ENCODE measurements around the gene RAP1GAP2. TPM values are rescaled to one million over a fixed set of nuclear protein-coding genes. Genes with fewer than 3 reads are reported as not detected.
"Not testable (repeated sequence)": the region's sequence is repeated elsewhere in the genome, so short reads cannot be mapped to it uniquely, and the experiment has no call there.

RAP1GAP2 gene
- total and polyA plus RNA-seq, 7 donors: 0.25 to 2.0 (median 0.84) TPM

DNA sequence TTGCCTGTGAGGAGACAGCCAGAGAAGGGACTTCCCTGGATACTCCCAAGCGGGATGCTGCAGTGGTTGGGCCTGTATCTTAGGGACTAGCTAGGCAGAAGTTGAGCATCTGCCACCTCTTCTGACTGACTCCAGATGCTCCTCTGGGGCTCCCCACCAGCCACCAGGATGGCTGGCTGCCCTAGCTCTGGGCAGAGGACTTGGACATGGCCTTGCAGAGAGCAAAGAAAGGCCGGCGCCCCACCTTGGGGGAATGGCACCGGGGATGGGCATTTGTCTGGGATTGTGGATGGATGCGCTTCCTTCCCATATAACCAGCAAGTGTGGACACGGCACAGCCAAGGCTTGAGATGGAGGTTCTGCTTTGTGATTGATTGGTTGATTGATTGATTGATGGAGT, 198.2 kb downstream of the RAP1GAP2 start:
- no peak overlapping the region for H3K27ac ChIP-seq
- H3K4me3 ChIP-seq: no peak overlapping the region
- TF ChIP-seq, protein P1, sequence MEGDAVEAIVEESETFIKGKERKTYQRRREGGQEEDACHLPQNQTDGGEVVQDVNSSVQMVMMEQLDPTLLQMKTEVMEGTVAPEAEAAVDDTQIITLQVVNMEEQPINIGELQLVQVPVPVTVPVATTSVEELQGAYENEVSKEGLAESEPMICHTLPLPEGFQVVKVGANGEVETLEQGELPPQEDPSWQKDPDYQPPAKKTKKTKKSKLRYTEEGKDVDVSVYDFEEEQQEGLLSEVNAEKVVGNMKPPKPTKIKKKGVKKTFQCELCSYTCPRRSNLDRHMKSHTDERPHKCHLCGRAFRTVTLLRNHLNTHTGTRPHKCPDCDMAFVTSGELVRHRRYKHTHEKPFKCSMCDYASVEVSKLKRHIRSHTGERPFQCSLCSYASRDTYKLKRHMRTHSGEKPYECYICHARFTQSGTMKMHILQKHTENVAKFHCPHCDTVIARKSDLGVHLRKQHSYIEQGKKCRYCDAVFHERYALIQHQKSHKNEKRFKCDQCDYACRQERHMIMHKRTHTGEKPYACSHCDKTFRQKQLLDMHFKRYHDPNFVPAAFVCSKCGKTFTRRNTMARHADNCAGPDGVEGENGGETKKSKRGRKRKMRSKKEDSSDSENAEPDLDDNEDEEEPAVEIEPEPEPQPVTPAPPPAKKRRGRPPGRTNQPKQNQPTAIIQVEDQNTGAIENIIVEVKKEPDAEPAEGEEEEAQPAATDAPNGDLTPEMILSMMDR (IDR thresholded peaks at IDR 0.05): no peak
- 91 to 98% (median 92%) methylated on average over 6 of the region's 6 CpGs for WGBS, 3 donors
- intact Hi-C loops (cut with DNase I): no loop called here
- no peaks in the 10 kb centered on the region for H3K4me1 ChIP-seq
- no peaks in the 10 kb centered on the region for H3K27me3 ChIP-seq (ENCODE audit: insufficient read depth in 3 of 3, low read length in 2 of 3)
- DNase-seq: no peak
- no peaks in the 10 kb centered on the region for H3K9me3 ChIP-seq
- no peaks in the 10 kb centered on the region for H3K36me3 ChIP-seq (ENCODE audit: insufficient read depth in 1 of 2, low read depth in 1 of 2)
- ATAC-seq: no peak

DNA sequence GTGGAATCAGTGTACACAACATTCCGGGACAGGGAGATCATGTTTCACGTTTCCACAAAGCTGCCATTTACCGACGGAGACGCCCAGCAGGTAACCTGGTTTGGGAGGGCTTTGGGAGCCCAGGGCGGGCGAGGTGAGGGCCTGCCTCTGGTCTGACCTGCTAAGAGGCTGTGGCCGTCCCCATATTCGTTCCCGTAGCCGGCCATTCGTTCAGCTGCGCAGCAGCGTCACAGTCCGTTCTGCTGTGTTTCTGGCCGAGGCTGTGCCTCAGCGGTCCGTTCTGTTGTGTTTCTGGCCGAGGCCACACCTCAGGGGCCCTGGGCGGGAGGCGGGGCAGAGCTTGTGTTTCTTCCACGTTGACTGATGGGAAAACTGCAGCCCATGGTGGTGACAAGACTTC, 199.1 kb downstream of the RAP1GAP2 start:
- ATAC-seq (peak in 1 of 4 donors; percentile 64), DNase-seq (peak in 1 of 2 donors; percentile 79)
- H3K27ac ChIP-seq: no peak overlapping the region
- no peaks in the 10 kb centered on the region for H3K4me1 ChIP-seq
- no peaks in the 10 kb centered on the region for H3K9me3 ChIP-seq
- H3K4me3 ChIP-seq: no peak overlapping the region
- WGBS, 3 donors: 70 to 75% (median 71%) methylated on average over 22 of the region's 22 CpGs
- no peaks in the 10 kb centered on the region for H3K36me3 ChIP-seq (ENCODE audit: insufficient read depth in 1 of 2, low read depth in 1 of 2)
- no peaks in the 10 kb centered on the region for H3K27me3 ChIP-seq (ENCODE audit: insufficient read depth in 3 of 3, low read length in 2 of 3)
- TF ChIP-seq, protein P1 (IDR thresholded peaks at IDR 0.05): no peak
- intact Hi-C loops (cut with DNase I): no loop called here

DNA sequence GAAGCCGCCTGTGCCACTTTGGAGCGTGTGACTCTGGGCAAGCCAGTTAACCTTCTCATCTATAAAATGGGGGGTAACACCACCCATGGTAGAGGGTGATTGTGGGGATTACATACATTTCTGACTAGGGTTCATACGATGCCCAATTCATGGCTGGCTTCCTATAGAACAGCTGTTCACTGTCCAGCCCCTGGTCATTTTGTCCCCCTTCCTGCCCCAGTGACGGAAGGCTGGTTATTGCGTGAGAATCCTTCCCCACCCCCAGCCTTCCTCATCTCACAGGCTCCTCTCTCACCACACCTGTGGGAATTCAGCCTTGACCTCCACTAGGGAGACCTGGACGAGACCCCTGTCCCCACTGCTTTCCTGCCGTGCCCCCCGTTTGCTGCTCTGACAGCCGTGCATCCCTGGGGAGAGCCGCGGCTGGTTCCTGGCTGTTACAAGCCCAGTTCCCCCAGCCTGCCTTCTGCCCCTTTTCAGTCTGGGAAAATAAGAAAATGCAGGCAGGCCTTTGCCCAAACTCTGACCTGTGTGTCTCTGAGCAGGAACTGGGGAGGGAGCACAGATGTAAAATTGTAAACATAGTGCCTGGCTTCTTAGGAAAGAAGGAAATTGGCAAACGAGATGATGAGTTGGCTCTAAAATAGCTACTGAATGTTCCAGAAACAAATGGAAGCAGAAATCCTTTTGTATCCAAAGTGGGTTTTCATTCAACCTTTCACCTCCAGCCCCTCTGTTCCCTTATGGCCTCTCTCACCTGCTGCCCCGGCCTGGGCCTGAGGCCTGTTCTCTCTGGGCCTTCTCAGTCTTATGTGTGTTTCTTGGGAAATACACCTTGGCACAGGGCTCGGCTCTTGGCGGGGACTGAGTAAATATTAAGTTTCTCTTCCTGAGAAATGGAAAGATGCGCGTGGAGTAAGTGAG, 199.9 kb downstream of the RAP1GAP2 start:
- Histone ChIP-seq H3K9me3 (no peaks in the 10 kb centered on the region), H3K36me3 (ENCODE audit: insufficient read depth in 1 of 2, low read depth in 1 of 2) (no peaks in the 10 kb centered on the region), H3K27ac (no peak overlapping the region), H3K4me3 (no peak overlapping the region), H3K4me1 (no peaks in the 10 kb centered on the region), H3K27me3 (ENCODE audit: insufficient read depth in 3 of 3, low read length in 2 of 3) (no peaks in the 10 kb centered on the region)
- intact Hi-C loops (cut with DNase I): no loop called here
- 52 to 68% (median 55%) methylated on average over 17 of the region's 17 CpGs for WGBS, 3 donors
- TF ChIP-seq, protein P1 (IDR thresholded peaks at IDR 0.05): no peak
- DNase-seq (peak in 1 of 2 donors; percentile 73), ATAC-seq (peak in 2 of 4 donors; percentile 42 to 54)

DNA sequence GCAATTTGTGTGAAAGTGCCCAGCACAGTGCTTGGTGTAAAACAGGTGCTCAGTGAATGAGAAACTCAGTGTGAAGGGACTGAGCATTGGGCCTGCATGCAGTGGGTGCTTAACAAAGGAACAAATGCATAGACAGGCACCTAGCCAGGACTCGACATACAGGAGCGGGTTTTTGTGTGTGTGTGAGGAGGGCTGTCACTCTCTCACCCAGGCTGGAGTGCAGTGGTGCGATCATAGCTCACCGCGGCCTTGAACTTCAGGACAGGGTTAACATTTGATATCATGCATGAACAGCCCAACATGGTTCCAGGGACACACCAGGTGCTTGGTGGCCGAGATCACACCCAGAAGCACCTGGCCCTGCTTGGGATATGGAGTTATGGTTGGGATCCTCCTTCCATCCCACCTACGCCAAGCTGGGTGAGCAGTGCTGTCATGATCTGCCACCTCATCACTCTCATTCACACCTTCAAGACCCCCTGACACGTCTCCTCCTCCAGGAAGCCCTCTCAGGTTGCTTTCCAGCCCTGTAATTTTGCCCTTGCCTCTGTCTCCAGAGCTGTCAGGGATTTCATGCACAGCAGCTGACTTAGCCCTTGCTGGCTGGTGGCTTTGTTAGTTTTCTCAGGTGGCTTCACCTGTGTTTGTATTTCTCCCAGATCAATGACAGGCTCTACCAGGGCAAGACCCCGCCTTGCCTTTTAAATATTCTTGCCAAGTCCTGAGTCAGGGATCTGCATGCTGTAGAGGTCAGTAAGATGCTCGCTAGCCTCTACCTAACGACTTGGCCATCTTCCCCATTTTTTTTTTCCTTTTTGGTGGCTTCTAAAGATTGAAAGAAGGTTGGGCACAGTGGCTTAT, 200.8 kb downstream of the RAP1GAP2 start:
- Histone ChIP-seq H3K27me3 (ENCODE audit: insufficient read depth in 3 of 3, low read length in 2 of 3) (no peaks in the 10 kb centered on the region), H3K27ac (no peak overlapping the region), H3K9me3 (no peaks in the 10 kb centered on the region), H3K4me3 (no peak overlapping the region), H3K36me3 (ENCODE audit: insufficient read depth in 1 of 2, low read depth in 1 of 2) (no peaks in the 10 kb centered on the region), H3K4me1 (no peaks in the 10 kb centered on the region)
- DNase-seq: no peak
- 93 to 95% (median 94%) methylated on average over 11 of the region's 11 CpGs for WGBS, 3 donors
- TF ChIP-seq, protein P1 (IDR thresholded peaks at IDR 0.05): no peak
- no peak for ATAC-seq
- intact Hi-C loops (cut with DNase I): no loop called here

DNA sequence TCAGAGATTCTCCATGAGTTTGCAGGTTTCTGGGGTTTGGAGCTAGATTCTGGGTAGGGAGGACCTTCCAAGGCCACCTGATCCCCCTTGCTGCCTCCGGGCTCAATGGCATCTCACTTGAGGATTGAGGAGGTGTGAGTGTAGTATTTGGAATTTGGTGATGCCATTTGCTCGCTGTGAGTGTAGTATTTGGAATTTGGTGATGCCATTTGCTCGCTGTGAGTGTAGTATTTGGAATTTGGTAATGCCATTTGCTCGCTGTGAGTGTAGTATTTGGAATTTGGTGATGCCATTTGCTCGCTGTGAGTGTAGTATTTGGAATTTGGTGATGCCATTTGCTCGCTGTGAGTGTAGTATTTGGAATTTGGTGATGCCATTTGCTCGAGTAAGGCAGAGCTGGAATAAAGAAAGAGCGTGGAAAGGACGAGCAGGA, 202.2 kb downstream of the RAP1GAP2 start:
- H3K4me3 ChIP-seq; H3K4me1 ChIP-seq; H3K27me3 ChIP-seq (ENCODE audit: insufficient read depth in 3 of 3, low read length in 2 of 3); H3K36me3 ChIP-seq (ENCODE audit: insufficient read depth in 1 of 2, low read depth in 1 of 2); intact Hi-C loops (cut with DNase I); ATAC-seq; H3K9me3 ChIP-seq; H3K27ac ChIP-seq; DNase-seq: not testable (repeated sequence)
- WGBS, 3 donors: 89 to 95% (median 94%) methylated on average over 9 of the region's 9 CpGs

Measured in psoas muscle (tissue), 8 donors.